Left lung (tissue), 10 donors: ENCODE results near the gene ZNRF2. TPM values are rescaled to one million over a fixed set of nuclear protein-coding genes. Genes with fewer than 3 reads are reported as not detected.

Experiments used
- ATAC-seq: fragments of 200-7000 bp; cut with Tn5 transposase; one replicate; pipeline ENCODE4 v1.9.1; 2020; ENCODE audit warnings: moderate library complexity
- DNase-seq, 4 donors: peaks; one replicate each; pipeline ENCODE4 v3.0.0-alpha.2; 2013 to 2020
- H3K27ac ChIP-seq, 2 donors: fragments of 200-600 bp; sonication (generic) in 1 of 2; one replicate each; pipeline versions ENCODE4 v1.5.0 to v1.8.0; 2020 to 2021
- H3K27me3 ChIP-seq, 2 donors: fragments of 200-600 bp; sonication (generic) in 1 of 2; one replicate each; pipeline versions ENCODE4 v1.5.0 to v1.8.0; 2020 to 2021
- H3K36me3 ChIP-seq, 2 donors: fragments of 200-600 bp; sonication (generic) in 1 of 2; one replicate each; pipeline versions ENCODE4 v1.5.0 to v1.8.0; 2020 to 2021
- H3K4me1 ChIP-seq, 2 donors: fragments of 200-600 bp; one replicate each; pipeline ENCODE4 v1.8.0; 2021
- H3K4me3 ChIP-seq, 2 donors: fragments of 200-600 bp; sonication (generic) in 1 of 2; one replicate each; pipeline versions ENCODE4 v1.5.0 to v1.8.0; 2020 to 2021; ENCODE audit warnings: mild to moderate bottlenecking in 1 of 2
- H3K9me3 ChIP-seq, 2 donors: fragments of 200-600 bp; sonication (generic) in 1 of 2; one replicate each; pipeline versions ENCODE4 v1.5.0 to v1.8.0; 2020 to 2021
- CTCF ChIP-seq, 2 donors: fragments of 200-600 bp; sonication (generic) in 1 of 2; IDR thresholded peaks; one replicate each; pipeline versions ENCODE4 v1.5.0 to v1.8.0; 2021; ENCODE audit warnings: antibody characterized with exemption in 2 of 2
- intact Hi-C, 2 donors: fragments of 100-400 bp; cut with DNase I; formaldehyde crosslinking; loops; one replicate each; pipeline versions ENCODE4 v1.11.2 to v1.14.2; 2022
- microRNA-seq, 2 donors: library from miRNA; unstranded; fragments of <30 nt; microRNA quantifications; one replicate each; pipeline ENCODE4, GENCODE V29; 2019
- polyA plus RNA-seq, 6 donors: library from polyadenylated mRNA; unstranded; fragments of 120-200 nt; gene quantifications; one replicate each; pipeline ENCODE4 v1.2.1, GENCODE V29; 2013; ENCODE audit not compliant: insufficient read length in 6 of 6
- total RNA-seq, 2 donors: library from RNA; stranded (reverse); fragmentation: NEBNext Ultra II Directional; extraction: Animal tissue kit (Norgen Biotek cat#: 25700); gene quantifications; one replicate each; pipeline ENCODE4 v1.2.1, GENCODE V29; 2021
- donor health status: DM: no; HTN: yes; CAD: no.
- donor health status: DM: no; HTN: no; CAD: no.

Gene ZNRF2
- total and polyA plus RNA-seq, 8 donors, result 10.9 to 19.5 (median 12.4) TPM

DNA sequence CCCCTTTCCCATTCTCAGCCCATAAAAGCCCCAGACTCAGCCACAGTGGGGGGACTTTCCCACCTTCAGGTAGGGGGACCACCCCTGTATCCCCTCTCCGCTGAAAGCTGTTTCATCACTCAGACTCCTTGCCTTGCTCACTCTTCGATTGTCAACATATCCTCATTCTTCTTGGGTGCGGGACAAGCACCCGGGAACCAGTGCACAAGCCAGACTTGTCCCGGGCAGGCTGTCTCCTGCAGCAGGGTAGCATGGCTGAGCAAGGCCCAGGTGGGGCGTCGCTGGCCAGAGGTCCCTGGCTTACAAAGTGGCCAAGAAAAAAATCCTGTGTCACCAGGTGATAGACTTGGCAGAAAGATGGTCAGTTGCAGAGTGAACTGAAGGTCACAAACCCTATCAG lies 129.5 kb downstream of the ZNRF2 start:
- ATAC-seq, result no peak

More for the DNA sequence above, 129.5 kb downstream of the ZNRF2 start:
- H3K27ac ChIP-seq, result no peak overlapping the region
- no peaks in the 10 kb centered on the region for H3K27me3 ChIP-seq
- peaks cover 0 to 3% of the 10 kb centered on the region in 2 donors for H3K9me3 ChIP-seq
- DNase-seq, result no peak
- TF ChIP-seq CTCF (IDR thresholded peaks at IDR 0.05), result no peak
- intact Hi-C loops, result loop anchor here in 1 of 2 donors (5.0 kb wide), 1 partner anchor 137 kb away; no protein-coding TSS in a partner anchor
- H3K4me3 ChIP-seq, result no peak overlapping the region
- no peaks in the 10 kb centered on the region for H3K36me3 ChIP-seq
- no peaks in the 10 kb centered on the region for H3K4me1 ChIP-seq

Small RNA genes within 50 kb of the gene (microRNA-seq; reads per million reads assigned to microRNA genes)
- gene MIR550A1 (0 reads per million in 2 donors), gene MIR550B1 (0 reads per million in 2 donors)

Other genes with a start within 250 kb of the ZNRF2 start
- gene MTURN, start 149.6 kb upstream of the ZNRF2 start, total RNA-seq, result 10 to 100 TPM; 15.6 to 18.2 TPM
- gene MTURN, start 149.6 kb upstream of the ZNRF2 start, polyA plus RNA-seq, result 10 to 100 TPM; 60.8 to 78.2 (median 68.4) TPM
- gene NOD1, start 194.2 kb downstream of the ZNRF2 start, total RNA-seq, result 10 to 100 TPM; 18.4 to 22.6 TPM
- gene NOD1, start 194.2 kb downstream of the ZNRF2 start, polyA plus RNA-seq, result 10 to 100 TPM; 22.6 to 27.4 (median 25.8) TPM
- gene GGCT, start 220.2 kb downstream of the ZNRF2 start, total RNA-seq, result 10 to 100 TPM; 41.9 to 42.9 TPM
- 10 to 100 TPM; 58.5 to 68.4 (median 63.8) TPM for gene GGCT, start 220.2 kb downstream of the ZNRF2 start, polyA plus RNA-seq